Ishikawa (cell line): ENCODE data around the gene ITPKA.

ENCODE experiments used
- EP300 ChIP-seq: IDR thresholded peaks from 2 replicates; pipeline ENCODE4 v1.6.1; 2012; ENCODE audit warnings: borderline replicate concordance
- FOXM1 ChIP-seq: IDR thresholded peaks from 2 replicates; pipeline ENCODE4 v1.6.1; 2012; ENCODE audit warnings: low read depth, borderline replicate concordance
- TF ChIP-seq, protein P1 (sequence below): IDR thresholded peaks from 2 replicates; pipeline ENCODE4 v1.6.1; 2012

DNA sequence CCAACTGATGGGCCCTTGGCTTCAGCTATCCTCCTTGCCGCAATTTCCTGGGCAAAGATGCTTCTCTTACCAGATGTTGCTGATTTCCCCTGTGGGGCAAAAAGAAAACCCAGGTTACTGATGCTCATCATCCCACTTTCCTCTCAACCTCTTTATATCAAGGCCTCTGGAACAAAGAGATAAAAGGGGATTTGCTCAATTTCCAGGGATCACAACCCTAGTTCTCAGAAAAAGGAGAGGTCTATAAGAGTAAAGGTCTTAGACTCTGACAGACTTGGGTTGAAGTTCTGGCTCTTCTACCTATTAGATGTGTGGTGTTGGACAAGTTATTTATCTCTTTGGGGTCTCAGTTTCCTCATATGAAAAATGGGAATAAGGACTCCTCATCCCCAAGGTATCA, 41.9 kb downstream of the ITPKA start:
- TF ChIP-seq EP300 (no peak), FOXM1 (no peak)
- TF ChIP-seq, protein P1, sequence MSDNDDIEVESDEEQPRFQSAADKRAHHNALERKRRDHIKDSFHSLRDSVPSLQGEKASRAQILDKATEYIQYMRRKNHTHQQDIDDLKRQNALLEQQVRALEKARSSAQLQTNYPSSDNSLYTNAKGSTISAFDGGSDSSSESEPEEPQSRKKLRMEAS: no peak
